K562 (cell line): ENCODE measurements around the gene MX1. TPM values are rescaled to one million over a fixed set of nuclear protein-coding genes. Genes with fewer than 3 reads are reported as not detected.

Experiments used
- ATAC-seq: fragments of 200-7000 bp; cut with Tn5 transposase; 3 replicates; pipeline ENCODE4 v1.9.1; 2020; ENCODE audit warnings: moderate library complexity
- BruUV-seq: library from RNA; stranded (reverse); fragments of 400-500 nt; replicated peaks from 2 replicates; lab custom pipeline; 2021; lab: Mats Ljungman, UMichigan
- CTCF ChIA-PET: fragments of 300-600 bp; formaldehyde crosslinking; extraction: SDS; loops from one replicate; lab custom pipeline; 2021; ENCODE audit warnings: low intra/inter-chr PET ratio; lab: Yijun Ruan, JAX
- POLR2A ChIA-PET: fragments of 300-600, 350-650 bp; sonication (Branson Sonifier 250); formaldehyde crosslinking; extraction: SDS; loops from one replicate; lab custom pipeline; 2021; ENCODE audit warnings: antibody characterized with exemption, inconsistent platforms; lab: Yijun Ruan, JAX
- DNase-seq, 4 experiments: peaks; one replicate each; pipeline versions ENCODE4 v3.0.0 to v3.0.0-alpha.2; 2011 to 2018; ENCODE audit warnings: low spot score in 3 of 4, mixed read lengths in 3 of 4; ENCODE audit errors: extremely low read depth in 1 of 4
- FAIRE-seq: peaks from 2 replicates; lab custom pipeline; 2011; peaks lifted over from hg19 to GRCh38; lab: Jason Lieb, UNC
- H2AFZ ChIP-seq: 2 replicates; pipeline ENCODE4 v1.6.0; 2011; ENCODE audit warnings: low read depth, low read length, control low read depth, inconsistent platforms
- H3K27ac ChIP-seq: fragments of 200-600 bp; 3 replicates; pipeline ENCODE4 v1.8.0; 2011; ENCODE audit warnings: low read depth, mild to moderate bottlenecking, control low read depth, inconsistent platforms, low read length, moderate library complexity, mixed read lengths; ENCODE audit errors: extremely low read depth
- H3K27me3 ChIP-seq, 2 experiments: fragments of 300-600 bp in 1 of 2; 2 replicates in 1 of 2; 3 replicates in 1 of 2; pipeline versions ENCODE4 v1.6.0 to v1.8.0; 2011; ENCODE audit warnings: inconsistent platforms in 2 of 2, low read length in 2 of 2, mild to moderate bottlenecking in 1 of 2, mixed read lengths in 1 of 2, moderate library complexity in 1 of 2; ENCODE audit not compliant: control insufficient read depth in 2 of 2, insufficient read depth in 2 of 2
- H3K36me3 ChIP-seq: fragments of 300-600 bp; 3 replicates; pipeline ENCODE4 v1.8.0; 2011; ENCODE audit warnings: mild to moderate bottlenecking, low read length, inconsistent platforms; ENCODE audit not compliant: control insufficient read depth, insufficient read depth
- H3K4me1 ChIP-seq, 2 experiments: fragments of 200-600 bp in 1 of 2; replicated peaks in 1 of 2; 2 replicates in 1 of 2; 3 replicates in 1 of 2; pipeline versions ENCODE4 v1.5.1 to v1.8.0; 2011; ENCODE audit warnings: inconsistent platforms in 2 of 2, low read length in 2 of 2, mild to moderate bottlenecking in 1 of 2, mixed read lengths in 1 of 2, moderate library complexity in 1 of 2; ENCODE audit not compliant: control insufficient read depth in 2 of 2, insufficient read depth in 2 of 2
- H3K4me2 ChIP-seq: 2 replicates; pipeline ENCODE4 v1.6.1; 2011; ENCODE audit warnings: low read length, control low read depth, inconsistent platforms, mixed read lengths; ENCODE audit not compliant: insufficient read depth
- H3K4me3 ChIP-seq: fragments of 200-600 bp; sonication (generic), shearing (Covaris generic); 2 replicates; pipeline ENCODE4 v1.5.1; 2016; ENCODE audit warnings: control low read depth, inconsistent platforms
- H3K79me2 ChIP-seq: fragments of 200-600 bp; 3 replicates; pipeline ENCODE4 v1.8.0; 2011; ENCODE audit warnings: low read length, inconsistent platforms; ENCODE audit not compliant: control insufficient read depth, insufficient read depth
- H3K9ac ChIP-seq, 2 experiments: 2 replicates each; pipeline versions ENCODE4 v1.6.0 to v1.6.1; 2011; ENCODE audit warnings: low read depth in 2 of 2, low read length in 2 of 2, control low read depth in 1 of 2, inconsistent platforms in 1 of 2, mild to moderate bottlenecking in 1 of 2, mixed read lengths in 1 of 2; ENCODE audit not compliant: insufficient read depth in 1 of 2
- H3K9me1 ChIP-seq: one replicate; pipeline ENCODE4 v1.6.0; 2011; ENCODE audit warnings: inconsistent platforms, mild to moderate bottlenecking, low read length, moderate library complexity; ENCODE audit not compliant: control insufficient read depth, insufficient read depth
- H3K9me3 ChIP-seq: replicated peaks from 2 replicates; pipeline ENCODE4 v1.5.1; 2011; ENCODE audit warnings: low read depth, low read length, inconsistent platforms; ENCODE audit not compliant: control insufficient read depth, insufficient read depth
- H4K20me1 ChIP-seq: replicated peaks from 2 replicates; pipeline ENCODE4 v1.6.1; 2011; ENCODE audit warnings: low read length, inconsistent platforms, mixed read lengths; ENCODE audit not compliant: control insufficient read depth, insufficient read depth
- CBX2 ChIP-seq: fragments of 200-600 bp; sonication (generic); IDR thresholded peaks from one replicate; pipeline ENCODE4 v1.6.1; 2012; ENCODE audit warnings: mild to moderate bottlenecking, low read length, inconsistent platforms; ENCODE audit not compliant: insufficient read depth, poor library complexity, severe bottlenecking
- NFIC ChIP-seq: fragments of 450-650 bp; IDR thresholded peaks from 2 replicates; pipeline ENCODE4 v1.6.1; 2017; ENCODE audit warnings: mild to moderate bottlenecking, inconsistent platforms
- SIX5 ChIP-seq, 2 experiments: IDR thresholded peaks; 2 replicates each; pipeline ENCODE4 v1.6.1; 2011; ENCODE audit warnings: low read length in 2 of 2, borderline replicate concordance in 1 of 2, low read depth in 1 of 2, mild to moderate bottlenecking in 1 of 2, moderate library complexity in 1 of 2; ENCODE audit not compliant: insufficient read depth in 1 of 2
- ZKSCAN1 ChIP-seq: fragments of 150-350 bp; IDR thresholded peaks from 2 replicates; pipeline ENCODE4 v1.6.1; 2016; ENCODE audit warnings: low read depth, low read length
- WGBS: fragments of 100-300 bp; shearing (Covaris generic); methylation state at CpG from one replicate; pipeline ENCODE4 v1.1.6; 2016; ENCODE audit warnings: low coverage, mixed read lengths; ENCODE audit not compliant: insufficient coverage; ENCODE audit errors: missing lambda C conversion rate; 5-methylcytosine and 5-hydroxymethylcytosine counted together
- in situ Hi-C: fragments of 300-500 bp; cut with MboI; formaldehyde crosslinking; loops from 4 replicates; pipeline ENCODE4 v1.15.0; 2018; ENCODE audit warnings: inconsistent platforms, mixed read lengths
- intact Hi-C: fragments of 100-400 bp; cut with micrococcal nuclease; formaldehyde crosslinking; loops from 2 replicates; pipeline ENCODE4 v1.14.2; 2022
- polyA plus RNA-seq, 8 experiments: library from polyadenylated mRNA; depleted of rRNA in 4 of 8; stranded (reverse) in 5 of 8; unstranded in 3 of 8; fragments of >200 nt; fragmentation: Nextera tagmentation in 2 of 8; fragmentation: Illumina TruSeq in 1 of 8; extraction: Ambion mirVana in 2 of 8; extraction: Trizol in 1 of 8; gene quantifications; 2 replicates each; pipeline versions ENCODE4 v1.2.1 to v1.2.3, GENCODE V29; 2011 to 2014; ENCODE audit warnings: inconsistent platforms in 1 of 8, missing spikeins in 1 of 8
- total RNA-seq, 7 experiments: library from RNA; depleted of rRNA in 6 of 7; stranded (reverse); fragments of >200 nt in 6 of 7; fragmentation: Illumina TruSeq in 2 of 7; extraction: Trizol in 2 of 7; gene quantifications; 2 replicates each; pipeline versions ENCODE4 v1.2.1 to v1.2.3, GENCODE V29; 2011 to 2021; ENCODE audit warnings: low replicate concordance in 1 of 7
- TF ChIP-seq, protein P1 (sequence below), 3 experiments: fragments of 200-800 bp in 1 of 3; fragments of 250-450 bp in 1 of 3; fragments of 450-650 bp in 1 of 3; sonication (Bioruptor Pico) in 1 of 3; sonication (Bioruptor generic) in 1 of 3; formaldehyde crosslinking in 1 of 3; IDR thresholded peaks; 2 replicates each; pipeline versions ENCODE4 v1.6.1 to v1.8.0; 2016 to 2022; ENCODE audit warnings: mild to moderate bottlenecking in 2 of 3, missing genetic modification characterization in 2 of 3, missing compliant biosample characterization in 1 of 3, moderate library complexity in 1 of 3
- TF ChIP-seq, protein P2 (sequence below), 3 experiments: IDR thresholded peaks in 2 of 3; conservative IDR thresholded peaks in 1 of 3; 2 replicates each; pipeline ENCODE4 v1.5.1; 2011 to 2012; ENCODE audit warnings: low read length in 3 of 3, mild to moderate bottlenecking in 3 of 3, control low read depth in 2 of 3, improper control_type of control experiment in 1 of 3, inconsistent platforms in 1 of 3, low read depth in 1 of 3, mixed read lengths in 1 of 3, moderate library complexity in 1 of 3; ENCODE audit not compliant: insufficient read depth in 2 of 3

The MX1 gene
- total and polyA plus RNA-seq, 9 of the 15 experiments (the other 6 are each of a cell fraction or from before 2014, with no cell fraction given), result 0.07 to 0.51 (median 0.21) TPM; not detected in 5

DNA sequence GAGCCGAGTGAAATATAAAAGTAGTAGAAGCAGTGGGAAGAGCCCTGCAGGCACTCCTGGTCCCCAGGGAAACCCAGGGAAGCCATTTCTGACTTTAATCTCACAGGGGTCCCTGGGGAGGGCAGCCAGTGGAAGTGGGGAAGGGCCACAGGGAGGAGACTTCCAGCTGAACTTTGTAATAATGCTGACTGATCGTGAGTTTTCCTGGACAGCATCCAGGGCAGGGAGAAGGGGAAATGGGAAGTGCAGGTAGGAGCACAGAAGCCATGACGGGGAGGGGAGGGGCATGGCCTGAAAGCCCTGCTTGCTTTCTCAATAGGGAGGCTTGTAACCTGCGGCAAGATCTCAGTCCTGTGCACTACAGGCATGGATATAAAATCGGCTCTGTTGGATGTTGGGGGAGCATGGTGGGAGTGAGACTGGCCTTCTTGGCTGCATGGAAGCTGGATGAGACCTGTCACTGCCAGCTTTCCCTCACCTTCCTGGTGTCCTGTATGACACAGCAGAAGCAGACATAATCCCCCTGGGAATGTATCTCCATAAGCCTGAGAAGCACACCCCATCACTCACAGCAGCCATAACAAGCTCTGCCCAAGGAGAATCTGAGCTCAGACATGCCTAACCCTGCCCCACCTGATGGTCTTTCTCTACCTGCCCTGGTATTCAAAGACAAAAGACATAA is 15.1 kb upstream of the MX1 start (continued):
- TF ChIP-seq CBX2 (no peak), SIX5 (IDR thresholded peaks at IDR 0.05; ENCODE audit: borderline replicate concordance in 1 of 2, insufficient read depth in 1 of 2, low read depth in 1 of 2, low read length in 2 of 2) (no peak), ZKSCAN1 (no peak)
- TF ChIP-seq, all 486 proteins: peak for 0

DNA sequence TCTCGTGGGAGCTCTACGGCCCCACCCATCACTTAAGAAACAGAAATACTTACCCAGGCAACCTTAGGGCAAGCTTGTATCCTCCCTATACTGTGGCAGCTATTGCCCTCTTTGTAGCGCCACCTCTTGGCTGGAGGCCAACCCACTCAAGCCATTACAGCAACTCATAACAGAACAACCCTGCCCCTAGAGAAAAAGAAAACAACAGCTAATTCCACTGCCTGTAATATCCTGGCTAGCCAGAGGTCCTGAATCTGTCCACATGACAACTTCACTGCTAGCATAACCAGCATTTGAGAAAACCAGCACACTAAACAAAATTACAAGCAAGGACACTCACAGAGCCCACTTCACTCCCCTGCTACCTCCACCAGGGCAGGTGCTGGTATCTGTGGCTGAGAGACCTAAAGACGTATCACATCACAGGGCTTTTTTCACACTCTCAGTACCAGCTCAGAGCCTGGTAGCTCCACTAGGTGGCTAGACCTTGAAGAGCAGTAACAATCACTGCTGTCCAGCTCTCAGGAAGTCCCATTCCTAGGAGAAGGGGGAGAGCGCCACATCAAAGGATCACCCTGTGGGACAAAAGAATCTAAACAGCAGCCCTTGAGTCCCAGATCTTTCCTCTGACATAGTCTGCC is 14.5 kb upstream of the MX1 start:
- Histone ChIP-seq H3K4me1 (no peaks in the 10 kb centered on the region), H3K9ac (no peak overlapping the region), H3K4me2 (no peak overlapping the region), H3K36me3 (no peaks in the 10 kb centered on the region), H4K20me1 (no peaks in the 10 kb centered on the region), H2AFZ (no peak overlapping the region), H3K27me3 (peaks cover 3 to 10% of the 10 kb centered on the region in 2 experiments; a peak in 2 of 5 replicates), H3K9me3 (no peaks in the 10 kb centered on the region), H3K9me1 (no peaks in the 10 kb centered on the region), H3K79me2 (no peaks in the 10 kb centered on the region), H3K27ac (no peak overlapping the region), H3K4me3 (no peak overlapping the region)
- in situ Hi-C loops, result no loop called here
- CTCF ChIA-PET, result no interaction called here
- DNase-seq (peak in 1 of 4 experiments; percentile 17), ATAC-seq (peak; percentile 70), FAIRE-seq (no peak)
- peak; percentile 69 for TF ChIP-seq NFIC
- TF ChIP-seq, protein P1, sequence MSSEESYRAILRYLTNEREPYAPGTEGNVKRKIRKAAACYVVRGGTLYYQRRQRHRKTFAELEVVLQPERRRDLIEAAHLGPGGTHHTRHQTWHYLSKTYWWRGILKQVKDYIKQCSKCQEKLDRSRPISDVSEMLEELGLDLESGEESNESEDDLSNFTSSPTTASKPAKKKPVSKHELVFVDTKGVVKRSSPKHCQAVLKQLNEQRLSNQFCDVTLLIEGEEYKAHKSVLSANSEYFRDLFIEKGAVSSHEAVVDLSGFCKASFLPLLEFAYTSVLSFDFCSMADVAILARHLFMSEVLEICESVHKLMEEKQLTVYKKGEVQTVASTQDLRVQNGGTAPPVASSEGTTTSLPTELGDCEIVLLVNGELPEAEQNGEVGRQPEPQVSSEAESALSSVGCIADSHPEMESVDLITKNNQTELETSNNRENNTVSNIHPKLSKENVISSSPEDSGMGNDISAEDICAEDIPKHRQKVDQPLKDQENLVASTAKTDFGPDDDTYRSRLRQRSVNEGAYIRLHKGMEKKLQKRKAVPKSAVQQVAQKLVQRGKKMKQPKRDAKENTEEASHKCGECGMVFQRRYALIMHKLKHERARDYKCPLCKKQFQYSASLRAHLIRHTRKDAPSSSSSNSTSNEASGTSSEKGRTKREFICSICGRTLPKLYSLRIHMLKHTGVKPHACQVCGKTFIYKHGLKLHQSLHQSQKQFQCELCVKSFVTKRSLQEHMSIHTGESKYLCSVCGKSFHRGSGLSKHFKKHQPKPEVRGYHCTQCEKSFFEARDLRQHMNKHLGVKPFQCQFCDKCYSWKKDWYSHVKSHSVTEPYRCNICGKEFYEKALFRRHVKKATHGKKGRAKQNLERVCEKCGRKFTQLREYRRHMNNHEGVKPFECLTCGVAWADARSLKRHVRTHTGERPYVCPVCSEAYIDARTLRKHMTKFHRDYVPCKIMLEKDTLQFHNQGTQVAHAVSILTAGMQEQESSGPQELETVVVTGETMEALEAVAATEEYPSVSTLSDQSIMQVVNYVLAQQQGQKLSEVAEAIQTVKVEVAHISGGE (CRISPR knock-in tag; IDR thresholded peaks at IDR 0.05), result no peak
- TF ChIP-seq, protein P2, sequence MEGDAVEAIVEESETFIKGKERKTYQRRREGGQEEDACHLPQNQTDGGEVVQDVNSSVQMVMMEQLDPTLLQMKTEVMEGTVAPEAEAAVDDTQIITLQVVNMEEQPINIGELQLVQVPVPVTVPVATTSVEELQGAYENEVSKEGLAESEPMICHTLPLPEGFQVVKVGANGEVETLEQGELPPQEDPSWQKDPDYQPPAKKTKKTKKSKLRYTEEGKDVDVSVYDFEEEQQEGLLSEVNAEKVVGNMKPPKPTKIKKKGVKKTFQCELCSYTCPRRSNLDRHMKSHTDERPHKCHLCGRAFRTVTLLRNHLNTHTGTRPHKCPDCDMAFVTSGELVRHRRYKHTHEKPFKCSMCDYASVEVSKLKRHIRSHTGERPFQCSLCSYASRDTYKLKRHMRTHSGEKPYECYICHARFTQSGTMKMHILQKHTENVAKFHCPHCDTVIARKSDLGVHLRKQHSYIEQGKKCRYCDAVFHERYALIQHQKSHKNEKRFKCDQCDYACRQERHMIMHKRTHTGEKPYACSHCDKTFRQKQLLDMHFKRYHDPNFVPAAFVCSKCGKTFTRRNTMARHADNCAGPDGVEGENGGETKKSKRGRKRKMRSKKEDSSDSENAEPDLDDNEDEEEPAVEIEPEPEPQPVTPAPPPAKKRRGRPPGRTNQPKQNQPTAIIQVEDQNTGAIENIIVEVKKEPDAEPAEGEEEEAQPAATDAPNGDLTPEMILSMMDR (IDR thresholded peaks at IDR 0.05 in 2 of 3, conservative IDR thresholded peaks at IDR 0.05 in 1 of 3; ENCODE audit: insufficient read depth in 2 of 3, low read depth in 1 of 3, low read length in 3 of 3), result peak in 2 of 3 experiments; percentile 25 to 33; a peak in 2 of 6 replicates
- BruUV-seq, result no TSS peak
- intact Hi-C loops, result no loop called here
- 2% methylated on average over 5 of the region's 5 CpGs for WGBS
- POLR2A ChIA-PET, result interaction anchor here (0.8 to 1.3 kb wide), 3 partner anchors 8 to 246 kb away, joined by 3 to 4 read pairs (median 3); no protein-coding TSS in a partner anchor
